NCI-H1417 (cell line): ENCODE results near the gene FAM111A.

Experiments
- DNase-seq, 3 experiments: peaks; one replicate each; lab custom pipeline; 2025; lab: John Stamatoyannopoulos, UW

FAM111A gene

GRCh38 chr11:59179121-59179520 is 36.5 kb downstream of the FAM111A start:
- no peak for DNase-seq

- no peak for DNase-seq
Measured at GRCh38 chr11:59180168-59180776, 37.6 kb downstream of the FAM111A start.

GRCh38 chr11:59180907-59181306 is 38.3 kb downstream of the FAM111A start:
- DNase-seq, result no peak

- DNase-seq, result no peak
Measured at GRCh38 chr11:59181746-59182456, 39.2 kb downstream of the FAM111A start.

- no peak for DNase-seq
Measured at GRCh38 chr11:59182457-59183151, 39.9 kb downstream of the FAM111A start.

GRCh38 chr11:59183771-59184170 is 41.1 kb downstream of the FAM111A start:
- no peak for DNase-seq

- DNase-seq, result no peak
Measured at GRCh38 chr11:59184691-59185339, 42.2 kb downstream of the FAM111A start.

- DNase-seq, result no peak
Measured at GRCh38 chr11:59185386-59185945, 42.8 kb downstream of the FAM111A start.

GRCh38 chr11:59186130-59186594 is 43.5 kb downstream of the FAM111A start:
- peak in 1 of 3 experiments; percentile 22 for DNase-seq

GRCh38 chr11:59187035-59187434 is 44.4 kb downstream of the FAM111A start:
- DNase-seq, result no peak

- DNase-seq, result no peak
Measured at GRCh38 chr11:59187587-59187986, 44.9 kb downstream of the FAM111A start.

- DNase-seq, result no peak
Measured at GRCh38 chr11:59188954-59189353, 46.3 kb downstream of the FAM111A start.

- no peak for DNase-seq
Measured at GRCh38 chr11:59189986-59190385, 47.3 kb downstream of the FAM111A start.

- no peak for DNase-seq
Measured at GRCh38 chr11:59191095-59191494, 48.4 kb downstream of the FAM111A start.

GRCh38 chr11:59191890-59192289 is 49.2 kb downstream of the FAM111A start:
- DNase-seq, result no peak

GRCh38 chr11:59192446-59193020 is 49.9 kb downstream of the FAM111A start:
- no peak for DNase-seq

GRCh38 chr11:59193587-59194130 is 51.0 kb downstream of the FAM111A start:
- no peak for DNase-seq

- DNase-seq, result no peak
Measured at GRCh38 chr11:59195586-59195985, 52.9 kb downstream of the FAM111A start.

GRCh38 chr11:59196777-59197176 is 54.1 kb downstream of the FAM111A start:
- DNase-seq, result no peak

- peak in 2 of 3 experiments; percentile 7 to 44 for DNase-seq
Measured at GRCh38 chr11:59197991-59198390, 55.3 kb downstream of the FAM111A start.

- no peak for DNase-seq
Measured at GRCh38 chr11:59198726-59199125, 56.1 kb downstream of the FAM111A start.
